GM19397 (cell line): ENCODE data around the gene ATP11A.
"Not testable (repeated sequence)": the region's sequence is repeated elsewhere in the genome, so short reads cannot be mapped to it uniquely, and the experiment has no call there.

Experiments
- ATAC-seq: cut with Tn5 transposase; IDR thresholded peaks from one replicate; pipeline ENCODE4 v1.9.1; 2021; ENCODE audit warnings: mild to moderate bottlenecking, moderate library complexity; ENCODE audit not compliant: unreplicated experiment

Gene ATP11A

GRCh38 chr13:112835796-112836195, 146.0 kb downstream of the ATP11A start:
- ATAC-seq = no peak

GRCh38 chr13:112836940-112837339, 147.1 kb downstream of the ATP11A start:
- ATAC-seq = no peak

GRCh38 chr13:112837371-112838037, 147.7 kb downstream of the ATP11A start:
- no peak for ATAC-seq

GRCh38 chr13:112838038-112838841, 148.4 kb downstream of the ATP11A start:
- ATAC-seq = no peak

GRCh38 chr13:112838842-112839117, 148.9 kb downstream of the ATP11A start:
- no peak for ATAC-seq

- no peak for ATAC-seq
Observed at GRCh38 chr13:112839356-112840105, 149.7 kb downstream of the ATP11A start.

GRCh38 chr13:112840472-112841302, 150.8 kb downstream of the ATP11A start:
- no peak for ATAC-seq

GRCh38 chr13:112841303-112842015, 151.6 kb downstream of the ATP11A start:
- ATAC-seq = not testable (repeated sequence)

- no peak for ATAC-seq
Observed at GRCh38 chr13:112842343-112842856, 152.6 kb downstream of the ATP11A start.

- no peak for ATAC-seq
Observed at GRCh38 chr13:112842931-112843391, 153.1 kb downstream of the ATP11A start.

- no peak for ATAC-seq
Observed at GRCh38 chr13:112843392-112844111, 153.7 kb downstream of the ATP11A start.

GRCh38 chr13:112844411-112844810, 154.6 kb downstream of the ATP11A start:
- ATAC-seq = no peak

- ATAC-seq = no peak
Observed at GRCh38 chr13:112844879-112845278, 155.0 kb downstream of the ATP11A start.

- ATAC-seq = no peak
Observed at GRCh38 chr13:112845511-112846144, 155.8 kb downstream of the ATP11A start.

GRCh38 chr13:112846411-112847115, 156.7 kb downstream of the ATP11A start:
- ATAC-seq = no peak

- no peak for ATAC-seq
Observed at GRCh38 chr13:112849500-112849899, 159.7 kb downstream of the ATP11A start.

- no peak for ATAC-seq
Observed at GRCh38 chr13:112850273-112850672, 160.4 kb downstream of the ATP11A start.
